Fibroblast of skin of abdomen (primary cell): ENCODE data around the gene ACTR8.

Source experiments
- DNase-seq: peaks from one replicate; pipeline ENCODE4 v3.0.0-alpha.2; 2013

ACTR8 gene

GRCh38 chr3:53833053-53833645, 48.8 kb downstream of the ACTR8 start:
- no peak for DNase-seq

- no peak for DNase-seq
These were observed 51.0 kb downstream of the ACTR8 start for GRCh38 chr3:53830944-53831343.

DNA sequence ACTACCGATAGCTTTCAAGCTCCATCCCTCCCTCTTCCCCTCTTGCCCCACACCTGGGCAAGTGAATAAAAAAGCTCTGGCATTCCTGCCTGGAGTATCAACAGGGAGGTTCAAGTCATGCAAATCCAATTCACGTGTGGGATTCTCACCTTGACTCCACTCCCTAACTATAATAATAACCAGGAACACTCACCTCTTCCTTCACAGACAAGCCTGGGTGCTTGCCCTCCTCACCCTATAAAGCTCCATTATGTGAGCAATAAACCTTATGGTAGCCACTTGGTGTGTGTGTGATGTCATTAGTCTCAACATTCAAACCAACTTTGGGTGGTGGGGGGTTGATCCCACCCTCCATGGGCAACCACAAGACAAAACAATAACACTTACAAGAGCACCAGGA, 52.3 kb downstream of the ACTR8 start:
- no peak for DNase-seq

GRCh38 chr3:53828581-53828980, 53.4 kb downstream of the ACTR8 start:
- DNase-seq, result no peak

GRCh38 chr3:53826048-53826447, 55.9 kb downstream of the ACTR8 start:
- DNase-seq, result no peak

DNA sequence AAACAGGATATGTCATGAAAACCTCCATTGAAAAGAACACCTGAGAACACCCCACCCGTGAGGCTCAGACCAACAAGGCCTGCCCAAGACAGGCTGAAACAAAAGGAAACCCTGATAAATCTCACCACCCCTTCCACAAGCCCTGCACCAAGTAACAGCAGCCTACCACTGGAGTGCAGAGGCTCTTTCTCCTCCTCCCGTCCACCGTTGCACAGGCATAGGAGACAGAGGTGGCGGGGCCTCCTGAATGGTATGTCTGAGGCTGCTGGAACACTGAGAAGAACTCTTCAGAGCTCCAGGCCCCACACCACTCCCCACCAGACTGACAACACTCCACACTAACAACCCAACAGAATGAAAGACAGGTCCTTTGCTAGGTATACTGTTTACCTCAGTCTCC, 57.2 kb downstream of the ACTR8 start:
- DNase-seq, result no peak

- no peak for DNase-seq
These were observed 57.8 kb downstream of the ACTR8 start for GRCh38 chr3:53823956-53824657.

- DNase-seq, result no peak
These were observed 58.7 kb downstream of the ACTR8 start for GRCh38 chr3:53823026-53823955.

- no peak for DNase-seq
These were observed 59.6 kb downstream of the ACTR8 start for GRCh38 chr3:53822331-53822741.

GRCh38 chr3:53821631-53822121, 60.3 kb downstream of the ACTR8 start:
- DNase-seq, result no peak

- DNase-seq, result no peak
These were observed 61.0 kb downstream of the ACTR8 start for GRCh38 chr3:53820756-53821580.

GRCh38 chr3:53820084-53820483, 61.9 kb downstream of the ACTR8 start:
- DNase-seq, result no peak

- no peak for DNase-seq
These were observed 62.6 kb downstream of the ACTR8 start for GRCh38 chr3:53819163-53819868.

DNA sequence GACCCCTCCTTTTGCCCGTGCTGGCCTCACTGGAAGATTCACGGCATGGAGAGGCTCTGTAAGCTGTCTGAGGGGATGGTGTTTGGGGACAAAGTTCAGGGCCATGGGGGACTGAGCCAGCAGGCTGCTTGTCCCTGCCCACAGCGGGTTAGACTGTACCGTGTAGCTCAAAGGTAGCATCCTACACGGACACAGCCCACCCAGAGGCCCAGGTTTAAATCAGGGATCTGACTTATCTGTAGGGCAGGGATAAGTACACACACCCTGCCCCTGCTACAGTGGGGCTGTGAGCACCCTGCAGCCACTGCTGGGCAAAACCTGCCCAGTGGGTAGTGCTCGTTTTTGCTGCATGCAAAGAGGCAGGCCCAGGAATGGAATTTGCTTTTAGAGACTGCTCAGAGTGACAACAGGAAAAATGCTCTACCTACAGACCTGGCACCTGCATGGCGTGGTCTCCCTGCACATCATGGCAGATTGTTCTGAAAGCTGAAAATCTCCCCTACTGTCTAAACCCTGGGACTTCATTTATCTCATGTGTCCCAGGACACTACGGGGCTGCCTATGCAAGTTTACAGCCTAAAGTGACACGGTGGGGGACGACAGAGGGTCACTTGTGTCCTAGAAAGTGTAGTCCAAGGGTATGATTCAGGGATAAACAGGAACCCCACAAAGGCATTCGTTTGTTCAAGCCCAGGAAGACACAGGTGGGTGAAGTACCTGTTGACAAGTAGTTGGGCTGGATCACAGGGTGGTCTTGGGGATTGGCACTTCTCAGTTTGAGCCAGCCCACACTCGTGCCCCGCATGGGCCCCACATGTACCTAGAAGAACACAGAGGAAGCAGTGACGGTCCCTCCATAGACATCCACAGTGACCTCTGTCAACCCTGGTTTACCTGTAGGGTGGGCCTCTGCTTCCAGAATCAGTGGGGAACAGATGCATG, 63.5 kb downstream of the ACTR8 start:
- DNase-seq, result no peak

GRCh38 chr3:53817809-53818208, 64.1 kb downstream of the ACTR8 start:
- no peak for DNase-seq

DNA sequence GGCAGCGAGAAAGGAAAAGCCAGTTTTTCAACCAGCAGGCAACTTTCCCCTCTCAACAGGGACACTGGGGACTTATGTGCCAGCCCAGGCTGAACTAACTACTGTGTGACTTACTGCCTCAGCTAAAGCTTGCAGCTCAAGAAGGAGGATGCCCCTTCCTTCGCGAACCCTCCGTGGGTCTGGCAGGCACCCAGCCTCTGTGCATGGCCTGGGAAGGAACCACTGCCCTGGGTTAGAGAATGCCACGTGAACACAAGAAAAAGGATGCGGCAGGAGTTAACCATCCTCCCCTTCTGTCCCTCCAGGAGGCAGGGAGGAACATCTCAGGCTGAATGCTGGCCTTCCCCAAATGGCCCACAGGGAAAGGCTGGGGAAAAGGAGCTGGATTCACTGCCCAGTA, 64.7 kb downstream of the ACTR8 start:
- no peak for DNase-seq
